HG03342 (cell line): ENCODE results near the gene SP100.
A peak's percentile ranks its signal among the peaks of the same experiment; 100 is the strongest.

Experiments
- ATAC-seq: cut with Tn5 transposase; IDR thresholded peaks from one replicate; pipeline ENCODE4 v1.9.1; 2021; ENCODE audit warnings: mild to moderate bottlenecking, moderate library complexity; ENCODE audit not compliant: unreplicated experiment

SP100 gene

GRCh38 chr2:230537531-230537976 is 121.6 kb downstream of the SP100 start:
- ATAC-seq, result peak; percentile 70

GRCh38 chr2:230540332-230540731 is 124.3 kb downstream of the SP100 start:
- ATAC-seq, result no peak

- peak; percentile 78 for ATAC-seq
These were observed 126.0 kb downstream of the SP100 start for GRCh38 chr2:230541934-230542380.

- ATAC-seq, result no peak
These were observed 126.8 kb downstream of the SP100 start for GRCh38 chr2:230542751-230543150.

- ATAC-seq, result no peak
These were observed 136.2 kb downstream of the SP100 start for GRCh38 chr2:230552181-230552580.

GRCh38 chr2:230557065-230557464 is 141.1 kb downstream of the SP100 start:
- no peak for ATAC-seq

GRCh38 chr2:230564805-230565779 is 149.1 kb downstream of the SP100 start:
- ATAC-seq, result peak; percentile 84

- no peak for ATAC-seq
These were observed 153.3 kb downstream of the SP100 start for GRCh38 chr2:230569298-230569697.

GRCh38 chr2:230570987-230571386 is 155.0 kb downstream of the SP100 start:
- no peak for ATAC-seq

- no peak for ATAC-seq
These were observed 159.8 kb downstream of the SP100 start for GRCh38 chr2:230575642-230576324.

- no peak for ATAC-seq
These were observed 161.1 kb downstream of the SP100 start for GRCh38 chr2:230577114-230577513.

- no peak for ATAC-seq
These were observed 162.1 kb downstream of the SP100 start for GRCh38 chr2:230578106-230578505.

- ATAC-seq, result peak; percentile 60
These were observed 166.9 kb downstream of the SP100 start for GRCh38 chr2:230582851-230583283.

- ATAC-seq, result peak; percentile 34
These were observed 167.6 kb downstream of the SP100 start for GRCh38 chr2:230583581-230583980.

GRCh38 chr2:230586328-230586982 is 170.5 kb downstream of the SP100 start:
- no peak for ATAC-seq

GRCh38 chr2:230589025-230589424 is 173.0 kb downstream of the SP100 start:
- peak; percentile 4 for ATAC-seq

- peak; percentile 97 for ATAC-seq
These were observed 173.6 kb downstream of the SP100 start for GRCh38 chr2:230589497-230590015.

GRCh38 chr2:230590333-230590732 is 174.3 kb downstream of the SP100 start:
- ATAC-seq, result no peak

GRCh38 chr2:230591850-230592249 is 175.8 kb downstream of the SP100 start:
- ATAC-seq, result no peak

- no peak for ATAC-seq
These were observed 176.8 kb downstream of the SP100 start for GRCh38 chr2:230592775-230593174.
